ENCODE data around the gene ANKRD1. TPM values are rescaled to one million over a fixed set of nuclear protein-coding genes. Genes with fewer than 3 reads are reported as not detected.

ANKRD1 gene
- total RNA-seq, 1 donor, result 1.4 TPM

DNA sequence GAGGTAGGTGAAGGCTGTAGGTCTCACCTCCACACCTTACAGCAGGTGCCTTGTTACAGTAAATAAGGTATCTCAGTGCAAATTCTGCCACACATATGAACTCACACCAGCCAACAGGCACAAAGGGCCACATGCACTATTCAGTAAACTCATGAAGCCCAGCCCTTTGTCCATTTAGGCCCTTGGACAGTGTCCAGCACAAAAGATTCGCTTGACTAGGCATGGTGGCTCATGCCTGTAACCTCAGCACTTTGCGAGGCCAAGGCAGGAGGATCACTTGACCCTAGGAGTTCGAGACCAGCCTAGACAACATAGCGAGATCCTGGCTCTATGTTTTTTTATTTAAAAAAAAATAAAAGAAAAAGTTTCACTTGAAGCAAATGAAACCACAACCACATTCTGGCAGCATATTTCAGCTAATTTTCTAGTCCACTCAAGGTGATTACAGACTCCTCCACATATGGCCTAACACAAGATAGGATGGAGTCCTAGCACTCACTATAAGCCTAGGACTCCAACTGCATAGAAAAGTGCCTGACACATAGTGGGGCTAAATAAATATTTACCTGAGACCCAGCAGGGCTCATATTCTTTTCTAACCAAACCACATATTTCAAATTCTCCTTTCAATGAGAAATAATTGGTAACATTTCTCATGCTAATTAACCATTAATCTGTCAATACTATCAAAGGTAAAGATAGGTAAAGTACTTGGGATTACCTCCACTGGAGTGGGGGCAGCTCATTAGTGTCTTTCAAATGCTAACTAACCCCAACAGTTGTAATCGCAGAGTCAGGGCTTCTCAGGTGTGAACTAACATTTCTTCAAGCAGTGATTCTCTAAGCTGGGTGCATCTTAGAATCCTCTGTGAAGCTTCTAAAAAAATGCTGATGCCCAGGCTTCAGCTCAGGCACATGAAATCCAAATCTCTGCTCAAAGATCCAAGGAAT, 4.5 kb upstream of the ANKRD1 start:
- TF ChIP-seq, protein P1, sequence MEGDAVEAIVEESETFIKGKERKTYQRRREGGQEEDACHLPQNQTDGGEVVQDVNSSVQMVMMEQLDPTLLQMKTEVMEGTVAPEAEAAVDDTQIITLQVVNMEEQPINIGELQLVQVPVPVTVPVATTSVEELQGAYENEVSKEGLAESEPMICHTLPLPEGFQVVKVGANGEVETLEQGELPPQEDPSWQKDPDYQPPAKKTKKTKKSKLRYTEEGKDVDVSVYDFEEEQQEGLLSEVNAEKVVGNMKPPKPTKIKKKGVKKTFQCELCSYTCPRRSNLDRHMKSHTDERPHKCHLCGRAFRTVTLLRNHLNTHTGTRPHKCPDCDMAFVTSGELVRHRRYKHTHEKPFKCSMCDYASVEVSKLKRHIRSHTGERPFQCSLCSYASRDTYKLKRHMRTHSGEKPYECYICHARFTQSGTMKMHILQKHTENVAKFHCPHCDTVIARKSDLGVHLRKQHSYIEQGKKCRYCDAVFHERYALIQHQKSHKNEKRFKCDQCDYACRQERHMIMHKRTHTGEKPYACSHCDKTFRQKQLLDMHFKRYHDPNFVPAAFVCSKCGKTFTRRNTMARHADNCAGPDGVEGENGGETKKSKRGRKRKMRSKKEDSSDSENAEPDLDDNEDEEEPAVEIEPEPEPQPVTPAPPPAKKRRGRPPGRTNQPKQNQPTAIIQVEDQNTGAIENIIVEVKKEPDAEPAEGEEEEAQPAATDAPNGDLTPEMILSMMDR (IDR thresholded peaks at IDR 0.05; ENCODE audit: insufficient read depth, low read length), result no peak
- DNase-seq (ENCODE audit: low read depth), result no peak
- no peak overlapping the region for H3K4me3 ChIP-seq (ENCODE audit: low read depth, low read length)

DNA sequence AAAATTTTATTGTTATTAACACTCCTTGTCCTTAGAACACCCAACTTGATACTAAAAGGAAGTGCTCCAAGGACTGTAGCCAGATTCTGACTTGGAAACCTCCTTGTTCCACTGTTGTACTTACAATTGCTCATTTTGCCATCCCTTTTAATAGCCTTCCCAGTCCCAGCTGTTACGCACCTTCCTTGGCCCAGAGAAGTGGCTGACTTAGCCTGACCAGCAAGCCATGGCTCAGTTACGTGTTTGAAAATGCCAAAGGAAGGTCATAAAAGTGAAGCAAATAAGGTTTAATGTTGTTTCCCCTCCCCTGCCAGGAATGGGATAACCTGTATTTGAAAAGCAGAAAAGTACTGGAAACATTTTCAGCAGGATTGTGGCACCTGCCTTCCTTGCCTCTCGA, 3.7 kb upstream of the ANKRD1 start:
- H3K4me3 ChIP-seq (ENCODE audit: low read depth, low read length), result no peak overlapping the region
- TF ChIP-seq, protein P1 (IDR thresholded peaks at IDR 0.05; ENCODE audit: insufficient read depth, low read length), result no peak
- no peak for DNase-seq (ENCODE audit: low read depth)

DNA sequence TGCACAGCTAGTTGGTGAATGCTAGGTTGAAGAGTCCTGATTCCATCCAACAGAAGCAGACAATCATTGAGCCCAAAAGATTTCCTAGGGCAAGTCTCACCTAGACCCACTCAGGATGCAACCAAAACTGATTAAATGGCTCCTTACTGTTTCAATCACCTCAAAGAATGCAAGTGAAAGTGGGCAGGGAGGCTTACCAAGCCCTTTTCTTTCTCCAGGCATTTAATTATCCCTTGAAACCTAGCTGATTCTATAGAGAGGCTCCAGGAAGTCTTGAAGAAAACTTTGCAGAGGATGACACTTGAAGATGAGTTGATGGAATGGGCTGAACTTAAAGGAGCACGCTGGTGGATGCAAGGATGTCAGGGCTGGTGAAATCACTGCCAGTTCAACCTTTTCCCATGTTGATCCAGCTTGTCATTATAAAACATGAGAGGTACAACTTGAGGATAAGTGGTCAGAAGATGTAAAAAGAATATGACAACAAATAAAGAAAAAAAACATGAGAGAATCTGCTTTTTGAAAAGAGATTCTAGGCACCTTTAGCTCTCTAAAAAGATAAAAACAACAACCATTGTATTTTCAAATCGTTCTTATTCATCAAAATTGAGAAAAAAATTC, 2.3 kb upstream of the ANKRD1 start:
- DNase-seq (ENCODE audit: low read depth), result no peak

DNA sequence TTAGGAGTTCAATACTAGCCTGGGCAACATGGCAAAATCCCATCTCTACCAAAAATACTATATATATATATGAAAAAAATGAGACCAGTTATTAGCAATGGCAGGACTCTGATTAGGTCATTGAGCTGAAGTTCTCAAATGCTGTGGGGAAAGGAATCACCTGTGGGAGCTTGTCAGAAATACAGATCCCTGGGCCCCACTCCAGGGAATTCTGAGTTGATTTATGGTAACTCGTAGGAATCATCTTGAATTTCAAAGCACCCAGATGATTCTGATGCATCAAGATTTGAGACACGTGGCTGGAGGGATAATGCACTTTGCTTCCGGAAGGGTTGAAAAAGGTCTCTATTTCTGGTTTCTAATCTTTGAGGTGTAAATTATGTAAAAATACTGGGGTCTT, 1.0 kb upstream of the ANKRD1 start:
- H3K4me3 ChIP-seq (ENCODE audit: low read depth, low read length), result no peak overlapping the region
- TF ChIP-seq, protein P1 (IDR thresholded peaks at IDR 0.05; ENCODE audit: insufficient read depth, low read length), result no peak
- DNase-seq (ENCODE audit: low read depth), result no peak

More for the DNA sequence above, 2.3 kb upstream of the ANKRD1 start:
- TF ChIP-seq, protein P1 (IDR thresholded peaks at IDR 0.05; ENCODE audit: insufficient read depth, low read length), result no peak
- no peak overlapping the region for H3K4me3 ChIP-seq (ENCODE audit: low read depth, low read length)

DNA sequence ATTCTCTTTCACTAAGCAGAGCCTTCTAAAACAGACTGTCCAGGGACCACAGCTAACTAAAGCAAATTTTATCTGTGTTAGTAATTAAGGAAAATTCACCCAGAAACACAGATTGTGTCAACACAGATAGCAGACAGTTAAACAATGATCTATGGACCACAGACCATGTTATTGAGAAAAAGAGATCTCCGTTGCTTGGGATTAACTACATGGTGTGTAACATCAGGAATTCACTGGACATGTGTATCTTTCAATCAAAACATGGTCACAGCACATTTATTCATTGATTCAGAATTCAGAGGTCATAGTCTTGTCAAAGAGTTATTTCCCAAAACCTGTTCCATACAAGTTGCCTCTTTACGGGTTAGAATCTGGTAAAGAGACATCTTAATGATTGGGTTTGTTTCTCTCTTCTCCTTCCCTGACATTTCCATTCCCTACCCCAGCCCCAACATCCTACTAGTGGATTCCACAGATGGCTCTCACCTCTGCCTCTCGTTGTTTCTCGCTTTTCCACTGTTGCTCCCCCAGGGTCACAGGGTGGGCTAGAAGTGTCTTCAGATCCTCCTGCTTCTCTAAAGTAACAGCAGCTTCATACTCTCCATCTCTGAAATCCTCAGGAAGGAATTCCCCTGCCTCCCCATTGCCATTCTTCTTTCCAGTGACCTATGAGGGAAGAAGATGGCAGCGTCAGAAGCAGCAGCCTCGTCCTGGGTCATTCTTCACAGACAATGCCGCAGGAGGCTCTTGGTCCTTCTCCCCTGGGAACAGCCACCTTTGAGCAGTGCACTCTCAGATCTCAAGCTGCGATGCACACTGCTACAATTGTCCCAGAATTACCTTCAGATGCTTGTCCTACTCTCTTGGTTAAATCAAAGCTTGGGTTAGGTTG, 958 bp downstream of the ANKRD1 start:
- H3K4me3 ChIP-seq (ENCODE audit: low read depth, low read length), result no peak overlapping the region
- DNase-seq (ENCODE audit: low read depth), result no peak
- TF ChIP-seq, protein P1 (IDR thresholded peaks at IDR 0.05; ENCODE audit: insufficient read depth, low read length), result no peak

DNA sequence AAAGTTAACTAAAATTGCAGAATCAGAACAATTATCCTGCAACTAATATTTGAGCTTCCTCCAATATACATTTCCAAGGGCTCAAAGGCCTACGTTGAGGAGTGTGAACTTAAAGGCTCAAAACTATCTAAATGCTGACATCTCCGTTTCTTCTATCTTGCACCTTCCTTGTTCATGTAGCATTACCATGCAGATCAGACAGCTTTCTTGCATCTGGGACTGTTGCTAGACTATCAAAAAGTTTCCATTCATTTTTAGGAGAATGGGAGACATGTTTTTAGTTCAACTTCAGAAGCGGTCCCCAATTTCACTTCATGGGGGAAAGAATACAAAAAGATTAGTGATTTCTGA, 2.9 kb downstream of the ANKRD1 start:
- H3K4me3 ChIP-seq (ENCODE audit: low read depth, low read length), result no peak overlapping the region
- TF ChIP-seq, protein P1 (IDR thresholded peaks at IDR 0.05; ENCODE audit: insufficient read depth, low read length), result no peak
- no peak for DNase-seq (ENCODE audit: low read depth)
